GM19438 (cell line): ENCODE measurements around the gene STUM.

Source experiments
- ATAC-seq: cut with Tn5 transposase; IDR thresholded peaks from one replicate; pipeline ENCODE4 v1.9.1; 2021; ENCODE audit warnings: low read depth; ENCODE audit not compliant: unreplicated experiment

The STUM gene

DNA sequence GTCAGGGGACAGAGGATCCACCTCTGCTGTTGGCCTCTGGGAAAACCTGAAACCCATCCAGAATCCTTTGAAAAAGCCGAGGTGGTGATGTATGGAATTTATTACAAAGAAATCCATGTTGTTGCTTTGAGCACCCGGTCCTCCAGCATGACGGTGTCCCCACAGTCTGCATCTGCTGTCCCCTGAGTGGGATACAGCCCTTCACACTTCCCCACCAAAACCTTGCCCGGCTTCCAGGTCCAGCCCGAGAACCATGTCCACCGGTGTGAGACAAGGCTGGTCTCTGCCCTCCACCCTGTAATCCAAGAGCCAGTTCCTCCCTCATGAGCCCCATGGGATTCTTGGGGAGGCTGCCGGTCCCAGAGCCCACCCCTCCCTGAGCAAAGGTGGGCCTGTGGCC, 70.5 kb downstream of the STUM start:
- ATAC-seq, result no peak

DNA sequence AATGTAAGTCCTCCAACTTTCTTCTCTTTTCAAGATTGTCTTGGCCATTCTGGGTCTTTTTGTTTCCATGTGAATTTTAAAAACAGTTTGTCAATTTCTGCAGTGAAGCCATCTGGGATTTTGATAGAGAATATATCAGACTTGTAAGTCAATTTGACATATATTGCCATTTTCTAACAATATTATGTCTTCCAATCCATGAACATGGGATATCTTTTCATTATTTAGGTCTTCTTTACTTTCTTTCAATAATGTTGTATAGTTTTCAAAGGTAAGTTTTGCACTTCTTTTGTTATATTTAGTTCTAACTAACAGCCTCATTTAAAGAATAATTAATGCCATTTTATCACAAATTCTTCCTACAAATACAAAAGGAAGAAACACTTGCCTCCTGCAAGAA, 73.4 kb downstream of the STUM start:
- ATAC-seq, result no peak

DNA sequence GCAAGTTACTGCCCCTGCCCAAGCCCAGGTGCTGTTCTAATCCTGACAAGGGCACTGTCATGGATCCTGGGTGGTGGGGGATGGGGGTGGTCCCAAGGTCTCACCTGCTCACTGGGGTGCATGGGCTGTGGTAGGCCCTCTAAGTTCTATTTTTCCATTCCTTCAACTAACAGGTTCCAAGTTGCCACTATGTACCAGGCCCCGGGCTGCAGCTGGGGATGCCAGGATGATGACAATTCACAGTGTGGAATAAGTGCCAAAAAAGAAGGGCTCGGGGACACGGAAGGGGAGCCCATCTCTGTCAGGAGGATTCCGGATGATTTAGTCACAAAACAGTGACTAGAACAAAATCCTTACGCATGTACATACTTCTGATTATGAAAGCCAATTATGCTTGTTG, 76.0 kb downstream of the STUM start:
- no peak for ATAC-seq

DNA sequence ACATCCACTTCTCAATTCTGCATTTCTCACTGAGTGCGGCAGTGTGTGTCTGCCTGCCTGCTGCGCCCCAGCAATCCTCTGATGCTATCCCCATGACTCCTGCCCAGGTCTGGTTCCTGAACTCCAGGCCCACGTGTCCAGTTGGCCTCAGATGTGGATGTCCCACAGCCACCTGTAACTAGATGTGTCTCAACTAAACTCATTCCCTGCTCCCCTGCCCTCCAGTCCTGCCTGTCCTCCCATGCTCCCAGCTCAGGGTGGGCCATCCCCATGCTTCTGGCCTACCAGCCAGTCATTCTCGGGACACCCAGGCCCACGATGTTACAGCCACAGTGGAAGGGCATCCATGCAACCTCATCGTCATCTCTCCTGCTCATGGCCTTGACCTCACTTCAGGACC, 76.8 kb downstream of the STUM start:
- ATAC-seq, result no peak

DNA sequence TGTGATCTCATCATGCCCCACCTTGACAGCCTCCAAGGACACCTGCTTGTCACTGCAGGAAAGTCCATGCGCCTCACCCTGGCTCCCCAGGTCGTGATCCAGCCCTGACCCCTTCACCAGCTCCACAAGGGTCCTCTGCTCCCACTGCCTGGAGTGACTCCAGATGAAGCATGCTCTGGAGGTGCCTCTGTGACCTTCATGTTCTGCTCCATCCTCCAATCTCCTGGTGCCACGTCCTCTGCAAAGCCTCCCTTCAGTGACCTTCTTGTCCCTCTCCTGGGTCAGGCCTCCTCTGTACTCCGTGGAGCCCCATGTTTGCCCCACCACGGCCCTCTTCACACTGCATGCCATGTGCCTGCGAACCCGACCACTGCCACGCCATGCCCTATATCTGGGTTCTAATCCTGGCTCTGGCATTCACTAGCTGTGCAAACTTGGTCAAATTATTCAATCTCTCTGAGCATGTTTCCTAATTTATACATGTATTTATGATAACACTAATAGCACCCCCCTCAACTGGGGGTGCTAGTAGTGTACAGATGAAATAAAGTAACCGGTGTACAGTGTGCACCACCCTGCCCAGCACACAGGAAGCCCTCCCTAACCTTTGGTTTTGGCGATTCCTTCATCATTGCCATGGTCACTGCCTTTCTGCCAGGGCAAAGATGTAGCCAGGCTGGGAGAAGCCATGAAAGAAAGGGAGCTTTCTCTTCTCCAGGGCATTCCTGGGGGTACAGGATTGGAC, 77.4 kb downstream of the STUM start:
- ATAC-seq, result no peak

DNA sequence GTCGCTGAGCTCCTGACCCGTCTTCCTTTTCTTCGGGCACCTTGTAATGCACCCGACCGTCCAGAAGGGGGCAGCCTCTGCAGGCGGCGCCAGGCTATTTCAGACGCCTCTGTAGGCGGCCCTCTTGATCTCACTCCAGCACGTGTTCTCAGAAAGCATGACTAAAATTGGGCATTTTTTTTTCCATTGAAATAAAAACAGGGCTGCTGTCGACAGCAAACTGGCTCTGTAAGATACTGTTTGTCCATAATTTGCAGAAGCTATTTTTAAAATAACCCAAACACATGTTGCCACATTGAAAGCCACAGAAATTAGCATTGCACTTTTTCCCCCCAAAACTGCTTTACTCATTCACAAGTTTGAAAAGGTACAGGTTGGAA, 78.0 kb downstream of the STUM start:
- ATAC-seq, result no peak

DNA sequence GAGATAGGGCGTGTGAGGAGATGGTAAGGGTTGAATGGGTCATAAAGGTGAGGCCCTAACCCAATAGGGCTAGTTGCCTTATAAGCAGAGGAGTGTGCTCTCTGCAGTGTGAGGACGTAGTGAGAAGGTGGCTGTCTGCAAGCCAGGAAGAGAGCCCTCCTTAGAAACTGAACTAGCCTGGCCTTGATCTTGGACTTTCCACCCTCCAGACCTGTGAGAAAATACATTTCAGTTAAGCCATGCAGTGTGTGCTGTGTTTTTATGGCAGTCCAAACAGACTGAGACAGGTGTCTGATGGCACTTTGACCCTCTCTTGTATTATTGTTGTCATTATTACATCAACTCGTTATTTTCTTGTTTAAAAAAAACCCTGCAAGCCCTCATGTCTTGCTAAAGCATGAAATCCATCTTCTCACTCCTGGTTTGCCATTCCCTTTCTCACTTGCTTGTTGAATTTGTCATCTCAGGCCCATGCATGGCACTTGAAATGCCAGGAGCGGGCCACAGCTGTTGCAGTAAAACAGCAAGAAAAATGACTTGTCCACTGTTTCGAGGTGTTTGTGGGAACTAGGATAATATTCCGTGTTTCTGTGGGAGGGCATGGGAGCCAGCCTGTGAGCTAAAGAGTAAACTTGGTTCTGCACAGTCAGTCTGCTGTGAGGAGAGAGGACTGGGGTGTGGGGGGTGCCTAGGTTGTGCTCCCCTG, 78.6 kb downstream of the STUM start:
- ATAC-seq, result no peak

DNA sequence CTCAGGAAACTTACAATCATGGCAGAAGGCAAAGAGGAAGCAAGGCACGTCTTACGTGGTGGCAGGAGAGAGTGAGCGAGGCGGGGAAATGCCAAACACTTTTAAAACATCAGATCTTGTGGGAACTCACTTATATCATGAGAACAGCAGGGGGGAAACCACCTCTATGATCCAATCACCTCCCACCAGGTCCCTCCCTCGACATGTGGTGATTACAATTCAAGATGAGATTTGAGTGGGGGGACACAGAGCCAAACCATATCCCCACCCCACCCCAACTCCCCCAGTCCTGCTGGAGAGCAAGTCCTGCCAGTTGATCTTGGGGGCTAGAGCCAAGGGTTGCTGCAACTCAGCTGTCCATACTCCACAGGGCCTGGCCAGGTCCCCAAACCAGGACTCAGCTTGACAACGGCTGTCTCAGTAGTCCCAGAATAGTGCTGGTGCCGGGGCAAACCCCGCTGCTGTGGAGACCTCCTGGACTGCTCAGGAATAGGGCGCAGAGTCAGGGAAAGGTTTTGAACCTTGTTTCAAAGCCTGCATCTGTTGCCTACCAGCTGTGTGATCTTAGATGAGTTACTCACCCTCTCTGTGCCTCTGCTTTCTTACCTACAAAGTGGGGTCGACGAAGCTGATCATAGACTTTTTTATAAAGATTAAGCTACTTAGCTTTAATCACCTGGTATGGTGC, 79.5 kb downstream of the STUM start:
- ATAC-seq, result no peak

DNA sequence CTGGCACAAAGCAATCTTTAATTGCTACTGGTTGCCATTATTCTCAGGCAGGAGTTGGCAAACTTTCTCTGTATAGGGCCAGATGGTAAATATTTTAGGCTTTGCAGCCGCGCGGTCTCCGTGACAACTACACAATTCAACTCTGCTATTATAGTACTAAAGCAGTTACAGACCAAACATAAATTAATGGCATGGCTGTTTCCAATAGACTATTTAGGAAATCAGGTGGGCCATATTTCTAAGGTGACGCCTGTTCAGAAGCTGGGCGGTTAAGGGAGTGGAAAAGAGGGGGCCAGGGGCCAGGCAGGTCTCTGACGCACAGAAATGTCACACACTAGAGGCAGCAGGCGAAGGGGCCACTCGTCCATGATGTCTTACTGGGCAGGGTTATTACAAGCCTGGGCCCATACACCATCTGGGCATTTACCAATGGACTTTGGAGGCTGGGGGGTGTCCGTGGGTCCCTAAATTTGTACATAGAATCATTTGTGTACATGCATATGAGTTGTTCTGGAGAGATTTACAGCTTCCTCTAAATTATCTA, 80.1 kb downstream of the STUM start:
- no peak for ATAC-seq

DNA sequence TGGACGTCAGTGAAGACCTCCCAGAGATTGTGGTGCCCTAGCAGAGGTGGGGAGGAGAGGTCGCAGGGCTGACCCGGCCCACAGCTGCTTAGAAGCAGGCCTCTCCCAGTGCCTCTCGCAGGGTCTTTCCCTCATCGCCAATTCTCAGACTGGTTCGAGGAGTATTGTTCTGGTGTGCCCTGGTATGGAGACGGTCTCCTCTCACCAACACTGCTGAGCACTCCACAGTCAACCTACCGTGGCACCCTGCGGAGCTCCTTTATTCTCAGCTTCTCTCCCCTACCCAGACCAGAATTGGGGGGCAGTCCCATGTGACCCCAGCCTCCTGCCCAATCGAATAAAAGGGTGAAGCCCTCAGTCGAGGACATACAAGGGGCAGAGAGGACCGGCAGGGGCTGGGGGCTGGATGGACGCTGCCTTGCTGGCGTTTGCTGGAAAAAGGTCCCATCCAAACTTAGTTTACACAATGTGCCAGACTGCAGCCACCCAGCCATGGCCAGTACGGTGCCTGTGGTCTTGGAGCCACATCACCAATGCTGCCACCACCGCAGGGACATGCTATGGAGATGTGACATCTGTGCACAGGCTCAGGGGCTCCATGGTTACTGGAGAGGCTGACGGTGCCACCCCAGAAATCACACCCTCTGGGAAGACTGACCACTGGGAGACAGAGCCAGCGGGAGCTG, 80.8 kb downstream of the STUM start:
- ATAC-seq, result no peak

DNA sequence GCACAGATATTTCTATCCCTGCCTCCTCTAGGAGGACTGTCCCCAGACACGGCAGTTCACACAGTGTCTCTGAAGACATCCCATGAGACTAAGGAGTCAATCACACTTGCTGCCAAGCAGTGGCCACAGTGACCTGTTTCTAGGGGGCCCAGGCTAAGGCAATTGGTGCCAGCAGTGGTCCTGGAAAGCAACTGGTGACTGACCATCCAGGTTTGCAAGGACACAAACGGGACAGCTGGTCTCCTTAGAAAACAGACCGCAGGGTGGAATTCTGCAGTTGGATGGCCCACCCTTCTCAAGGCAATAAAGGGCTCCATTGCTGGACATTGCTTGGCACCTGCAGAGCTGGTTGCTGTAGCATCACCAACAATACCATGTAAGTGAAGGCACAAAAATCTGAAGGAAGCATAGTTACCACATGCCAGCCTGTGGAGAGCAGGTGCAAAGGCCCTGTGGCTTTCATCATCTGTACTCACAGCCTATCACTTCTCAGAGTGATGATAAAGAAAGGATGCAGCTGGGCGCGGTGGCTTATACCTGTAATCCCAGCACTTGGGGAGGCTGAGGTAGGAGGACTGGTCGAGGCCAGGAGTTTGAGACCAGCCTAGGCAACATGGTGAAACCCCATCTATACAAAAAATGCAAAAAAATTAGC, 81.5 kb downstream of the STUM start:
- no peak for ATAC-seq

DNA sequence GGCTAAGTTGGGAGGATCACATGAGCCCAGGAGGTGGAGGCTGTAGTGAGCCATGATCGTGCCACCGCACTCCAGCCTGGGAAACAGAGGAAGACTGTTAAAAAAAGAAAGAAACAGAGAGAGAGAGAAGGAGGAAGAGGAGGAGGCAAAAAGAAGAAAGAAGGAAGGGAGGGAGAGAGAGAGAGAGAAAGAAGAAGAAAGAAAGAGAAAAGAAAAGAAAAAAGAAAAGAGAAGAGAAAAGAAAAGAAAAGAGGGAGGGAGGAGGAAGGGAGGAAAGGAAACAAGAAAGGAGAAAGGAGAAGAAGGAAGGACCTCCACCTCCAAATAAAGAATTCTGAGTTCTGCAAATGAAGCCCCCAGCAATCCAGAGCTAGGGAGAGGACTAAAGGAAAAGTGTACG, 82.0 kb downstream of the STUM start:
- ATAC-seq, result no peak

DNA sequence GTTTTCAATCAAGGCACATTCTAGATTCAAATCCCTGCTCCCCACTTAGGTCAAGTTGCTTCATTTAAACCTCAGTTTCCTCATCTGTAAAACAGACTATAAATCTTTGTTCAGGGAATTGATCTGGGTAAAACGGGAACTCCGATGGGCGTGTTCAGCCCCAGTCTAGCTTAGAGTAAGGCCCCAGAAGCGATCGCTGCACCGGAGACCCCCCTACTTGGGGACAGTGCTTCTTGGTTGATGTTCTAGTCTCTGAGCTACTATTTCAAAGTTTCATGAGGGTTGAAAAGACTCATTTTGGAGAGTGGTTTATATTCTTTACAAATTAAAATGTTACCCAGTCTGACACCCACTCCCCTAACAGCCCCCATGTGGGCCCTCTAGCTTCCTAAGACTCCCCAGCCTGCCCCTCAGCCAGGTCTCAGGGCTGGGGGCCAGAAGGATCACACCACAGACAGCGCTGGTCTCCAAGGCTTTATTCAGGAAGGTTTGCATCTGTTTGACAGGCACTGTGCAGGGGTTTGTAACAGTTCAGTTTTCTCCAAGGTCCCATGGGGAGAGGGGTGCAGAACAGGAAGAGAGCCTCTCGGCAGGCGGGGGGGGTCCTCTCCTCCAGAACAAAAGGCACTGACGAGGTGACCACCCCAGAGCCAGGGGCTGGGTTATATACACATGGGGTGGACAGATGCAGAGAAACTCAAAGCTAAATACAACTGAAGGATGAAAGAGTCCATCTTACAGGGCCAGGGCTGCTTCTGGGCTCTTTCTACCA, 82.9 kb downstream of the STUM start:
- ATAC-seq, result no peak

DNA sequence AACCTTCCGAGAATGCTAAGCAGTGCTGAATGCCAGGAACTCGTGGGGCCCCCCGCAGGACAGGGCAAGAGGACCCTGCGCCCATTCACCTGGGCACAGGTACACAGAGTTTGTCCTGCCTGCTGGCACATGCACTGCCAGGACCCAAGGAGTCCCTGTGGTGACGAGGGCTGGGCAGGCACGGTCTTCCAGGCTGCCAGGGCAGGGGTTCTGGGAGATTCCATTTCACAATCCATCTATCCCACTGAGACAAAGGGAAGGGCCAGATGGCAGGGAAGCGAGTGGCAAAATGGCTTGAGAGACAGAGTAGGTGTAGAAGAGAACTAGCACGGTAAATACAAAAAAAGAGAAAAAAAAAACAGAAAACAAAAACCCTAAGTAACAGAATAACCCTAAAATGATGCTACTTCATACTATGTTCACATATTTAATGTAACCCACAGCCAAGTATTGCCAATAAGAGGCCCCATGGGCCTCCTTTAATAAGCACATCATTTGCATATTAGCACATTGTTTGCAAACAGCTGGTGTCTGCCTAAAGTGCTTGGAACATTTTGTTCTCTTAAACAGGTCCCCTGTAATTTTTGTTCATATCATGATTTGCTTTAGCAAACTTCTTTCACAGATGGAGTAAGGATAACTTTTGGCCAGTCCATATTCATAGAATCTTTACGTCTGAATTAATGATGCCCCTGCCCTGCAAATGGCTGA, 83.8 kb downstream of the STUM start:
- ATAC-seq, result no peak

DNA sequence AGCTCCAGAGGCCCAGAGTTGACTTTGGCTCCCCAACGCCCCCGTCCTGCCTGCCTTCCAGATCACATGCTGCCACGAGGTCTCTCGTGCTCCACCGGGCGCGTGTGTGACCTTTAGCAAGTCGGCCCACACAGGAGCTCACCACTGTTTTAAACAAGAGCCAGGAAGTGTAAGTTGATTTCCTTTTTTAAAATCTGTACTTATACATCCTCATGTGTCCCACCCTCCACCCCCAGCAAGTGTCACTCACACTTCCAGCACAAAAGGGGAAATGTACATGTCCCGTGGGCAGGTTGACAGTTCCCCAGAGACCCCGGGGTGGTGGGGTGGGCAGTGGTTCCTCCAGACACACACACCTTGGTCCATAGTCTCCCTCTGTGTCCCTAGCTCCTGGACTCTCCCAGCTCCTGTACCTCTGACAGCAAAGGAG, 84.4 kb downstream of the STUM start:
- no peak for ATAC-seq

DNA sequence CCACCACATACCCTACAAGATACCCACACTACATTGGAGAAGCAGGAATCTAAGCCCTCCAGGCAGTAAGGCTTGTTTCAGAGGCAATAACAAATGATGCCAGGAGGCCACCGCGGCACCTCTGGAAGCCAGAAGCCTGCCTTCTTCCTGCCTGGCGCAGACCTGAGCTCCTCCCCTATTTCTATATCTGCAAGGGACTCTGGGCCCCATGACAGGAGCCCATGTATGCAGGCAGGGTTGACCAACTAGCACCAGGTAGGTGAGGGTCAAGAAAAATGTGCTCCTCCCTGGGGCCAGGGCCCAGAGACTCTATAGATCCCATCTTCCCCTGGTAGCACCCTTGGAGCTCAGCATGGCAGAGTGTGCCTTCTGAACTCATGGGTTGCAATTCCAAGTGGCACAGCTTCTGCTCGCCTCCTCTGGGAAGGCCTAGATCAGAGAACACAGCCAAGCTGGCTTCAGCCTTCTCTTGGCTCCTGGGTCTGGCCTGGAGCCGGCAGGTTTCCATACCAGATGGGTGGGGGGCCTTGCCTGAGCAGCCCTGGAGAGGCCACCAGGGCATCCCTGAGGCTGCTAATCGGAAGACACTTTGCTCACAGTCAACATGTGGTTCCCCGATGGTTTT, 85.1 kb downstream of the STUM start:
- no peak for ATAC-seq

DNA sequence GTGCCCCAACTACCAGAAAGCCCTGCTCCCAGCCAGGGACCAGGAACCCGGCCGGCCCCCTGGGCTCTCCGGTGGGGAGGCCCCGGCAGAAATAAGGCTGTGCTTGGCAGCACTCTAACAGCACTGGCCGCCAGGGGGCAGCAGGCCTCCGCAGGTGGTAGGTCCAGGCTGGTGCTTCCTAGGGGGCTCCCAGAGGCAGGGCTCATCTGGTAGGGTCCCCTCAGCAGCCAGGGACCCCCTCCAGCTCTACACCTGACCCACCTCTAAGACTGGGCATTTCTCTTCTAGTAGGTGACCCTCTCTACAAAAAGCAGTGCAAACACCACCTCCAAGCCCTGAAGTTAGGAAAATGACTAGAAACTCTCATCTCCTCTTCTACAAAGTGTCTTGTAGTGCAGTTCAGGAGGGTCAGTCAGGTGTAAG, 85.6 kb downstream of the STUM start:
- ATAC-seq, result no peak

DNA sequence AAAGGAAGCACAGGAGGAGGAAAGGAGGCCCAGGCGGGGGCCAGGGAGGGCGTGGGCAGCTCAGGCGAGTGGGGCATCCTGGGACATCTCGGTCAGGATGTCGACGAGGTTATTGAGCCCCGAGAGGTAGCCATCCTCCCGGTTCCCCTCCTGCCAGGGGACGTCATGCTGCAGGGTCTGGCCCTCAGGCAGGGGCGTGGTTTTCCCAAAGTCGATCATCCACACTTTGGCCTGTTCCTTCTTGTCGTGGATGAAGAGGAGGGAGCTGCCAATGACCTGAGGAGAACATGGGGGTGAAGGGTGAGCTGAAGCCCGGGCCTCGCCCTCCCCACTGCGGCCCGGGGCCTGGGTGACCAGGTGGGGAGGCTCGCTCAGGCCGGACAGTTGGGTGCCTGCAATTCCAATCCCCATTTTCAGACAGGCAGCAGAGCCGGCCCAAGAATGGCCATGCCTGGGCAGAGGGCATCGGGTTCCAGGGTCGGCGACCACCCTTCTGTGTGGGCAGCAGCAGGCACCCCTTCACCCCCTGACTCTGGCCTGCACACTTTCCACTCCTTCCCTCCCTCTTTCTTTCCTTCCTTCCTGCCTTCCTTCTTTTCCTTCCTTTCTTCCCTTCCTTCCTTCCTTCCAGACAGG, 86.2 kb downstream of the STUM start:
- no peak for ATAC-seq
